Ovary (tissue), 9 donors: Measurements from ENCODE around the gene TRAPPC1. TPM values are rescaled to one million over a fixed set of nuclear protein-coding genes. Genes with fewer than 3 reads are reported as not detected.

ENCODE experiments used
- DNase-seq, 5 donors: peaks; one replicate each; pipeline ENCODE4 v3.0.0-alpha.2; 2019 to 2020
- H3K27ac ChIP-seq, 2 donors: fragments of 200-600 bp; one replicate each; pipeline versions ENCODE4 v1.5.1 to v1.8.0; 2019 to 2022
- H3K27me3 ChIP-seq: fragments of 200-600 bp; one replicate; pipeline ENCODE4 v1.8.0; 2022
- H3K36me3 ChIP-seq: fragments of 200-600 bp; sonication (generic); one replicate; pipeline ENCODE4 v1.5.1; 2019
- H3K4me1 ChIP-seq: one replicate; pipeline ENCODE4 v1.8.1; 2013; ENCODE audit warnings: mild to moderate bottlenecking, moderate library complexity; ENCODE audit not compliant: insufficient read depth
- H3K4me3 ChIP-seq: fragments of 200-600 bp; sonication (generic); one replicate; pipeline ENCODE4 v1.5.1; 2017
- H3K9me3 ChIP-seq, 2 donors: fragments of 200-600 bp in 1 of 2; sonication (generic) in 1 of 2; one replicate each; pipeline versions ENCODE4 v1.5.1 to v1.8.1; 2013 to 2019; ENCODE audit warnings: mild to moderate bottlenecking in 1 of 2, moderate library complexity in 1 of 2
- CTCF ChIP-seq, 3 donors: fragments of 450-650 bp in 2 of 3; fragments of 200-600 bp in 1 of 3; IDR thresholded peaks; one replicate each; pipeline versions ENCODE4 v1.5.1 to v1.8.0; 2016 to 2022; ENCODE audit warnings: antibody characterized with exemption in 3 of 3, mild to moderate bottlenecking in 1 of 3
- EP300 ChIP-seq: sonication (generic); formaldehyde crosslinking; IDR thresholded peaks from one replicate; pipeline ENCODE4 v1.6.1; 2017; ENCODE audit warnings: antibody characterized with exemption
- POLR2A ChIP-seq: fragments of 450-650 bp; IDR thresholded peaks from one replicate; pipeline ENCODE4 v1.6.1; 2017; ENCODE audit warnings: antibody characterized with exemption, mild to moderate bottlenecking, moderate library complexity
- WGBS, 3 donors: extraction: QIAGEN DNeasy Blood & Tissue Kit in 1 of 3; methylation state at CpG; one replicate each; pipeline versions ENCODE4 v1.1.5 to v1.1.7; 2013 to 2017; 5-methylcytosine and 5-hydroxymethylcytosine counted together
- intact Hi-C, 4 donors: fragments of 100-400 bp; cut with DNase I; formaldehyde crosslinking; loops; one replicate each; pipeline versions ENCODE4 v1.11.0 to v1.15.1; 2022 to 2023
- polyA plus RNA-seq, 2 donors: library from polyadenylated mRNA; stranded (reverse); fragments of 200-250 nt in 1 of 2; fragments of 350-450 nt in 1 of 2; fragmentation: Illumina TruSeq in 1 of 2; extraction: RNeasy Lipid Tissue Mini Kit (QIAGEN cat#74804) in 1 of 2; gene quantifications; one replicate each; pipeline ENCODE4 v1.2.3, GENCODE V29; 2013 to 2014
- total RNA-seq, 7 donors: library from RNA; depleted of rRNA in 2 of 7; stranded (reverse); fragments of >200 nt in 2 of 7; fragmentation: NEBNext Ultra II Directional in 3 of 7; extraction: Animal tissue kit (Norgen Biotek cat#: 25700) in 3 of 7; gene quantifications; one replicate each; pipeline versions ENCODE4 v1.1.0 to v1.2.4, GENCODE V29; 2016 to 2023
- donor health status: DM: no; HTN: no; CAD: no; lungs with moderate emphysema.
- donor health status: DM: no; HTN: no; CAD: no.
- donor health status: Bipolar disorder and iron deficiency.
- donor health status: DM: yes; HTN: yes; CAD: no.
- donor health status: DM: no; HTN: no; CAD: no.
- donor health status: DM: yes; HTN: yes; CAD: no.

The TRAPPC1 gene
- total and polyA plus RNA-seq, 9 donors, result 27.5 to 238 (median 77.5) TPM

- Histone ChIP-seq H3K36me3 (no peaks in the 10 kb centered on the region), H3K4me3 (no peak overlapping the region), H3K27ac (no peak overlapping the region), H3K27me3 (no peaks in the 10 kb centered on the region), H3K9me3 (no peaks in the 10 kb centered on the region), H3K4me1 (no peaks in the 10 kb centered on the region)
- DNase-seq, result no peak
- 65 to 70% (median 68%) methylated on average over 5 of the region's 5 CpGs for WGBS, 3 donors
- intact Hi-C loops, result no loop called here
- TF ChIP-seq POLR2A (no peak), CTCF (IDR thresholded peaks at IDR 0.05) (no peak), EP300 (no peak)
Measured at GRCh38 chr17:7951143-7951792, 19.5 kb upstream of the TRAPPC1 start.

GRCh38 chr17:7950578-7950977 lies 18.8 kb upstream of the TRAPPC1 start:
- H3K4me1 ChIP-seq, result no peaks in the 10 kb centered on the region
- H3K36me3 ChIP-seq, result no peaks in the 10 kb centered on the region
- 46 to 95% (median 67%) methylated on average over 3 of the region's 3 CpGs for WGBS, 3 donors
- no peaks in the 10 kb centered on the region for H3K9me3 ChIP-seq
- no peak overlapping the region for H3K27ac ChIP-seq
- H3K27me3 ChIP-seq, result no peaks in the 10 kb centered on the region
- no peak for DNase-seq
- intact Hi-C loops, result no loop called here
- no peak overlapping the region for H3K4me3 ChIP-seq
- TF ChIP-seq EP300 (no peak), CTCF (IDR thresholded peaks at IDR 0.05) (no peak)

GRCh38 chr17:7947651-7948050 lies 15.9 kb upstream of the TRAPPC1 start:
- Histone ChIP-seq H3K27ac (no peak overlapping the region), H3K9me3 (no peaks in the 10 kb centered on the region), H3K4me1 (no peaks in the 10 kb centered on the region), H3K36me3 (no peaks in the 10 kb centered on the region), H3K4me3 (no peak overlapping the region), H3K27me3 (no peaks in the 10 kb centered on the region)
- no peak for TF ChIP-seq EP300
- TF ChIP-seq POLR2A, result no peak
- no peak for TF ChIP-seq CTCF (IDR thresholded peaks at IDR 0.05)
- 81 to 85% (median 81%) methylated on average over 5 of the region's 5 CpGs for WGBS, 3 donors
- no peak for DNase-seq
- intact Hi-C loops, result no loop called here

- TF ChIP-seq EP300, result no peak
- TF ChIP-seq CTCF (IDR thresholded peaks at IDR 0.05), result no peak
- TF ChIP-seq POLR2A, result no peak
- no peak for DNase-seq
- WGBS, 3 donors, result 53 to 82% (median 70%) methylated on average over 5 of the region's 5 CpGs
- H3K27me3 ChIP-seq, result no peaks in the 10 kb centered on the region
- H3K4me3 ChIP-seq, result no peak overlapping the region
- no peaks in the 10 kb centered on the region for H3K36me3 ChIP-seq
- H3K4me1 ChIP-seq, result no peaks in the 10 kb centered on the region
- H3K9me3 ChIP-seq, result no peaks in the 10 kb centered on the region
- intact Hi-C loops, result no loop called here
- no peak overlapping the region for H3K27ac ChIP-seq
Measured at GRCh38 chr17:7946441-7946840, 14.7 kb upstream of the TRAPPC1 start.
